Stimulated activated CD8-positive, alpha-beta memory T cell treated with anti-CD3 and anti-CD28 coated beads, Interleukin-15, amount 100 ng/mL, for 1 hour (primary cell): Measurements from ENCODE around the gene ABCF2.

ENCODE experiments used
- DNase-seq: peaks from one replicate; pipeline ENCODE4 v3.0.0-alpha.2; 2020; ENCODE audit warnings: low read depth

The ABCF2 gene

GRCh38 chr7:151226875-151227782 lies at the start of gene ABCF2:
Gene ABCF2 (minus strand): TSS chr7:151227205. CDS start chr7:151226458, 747 bp downstream.
- DNase-seq = peak; percentile 99

- no peak for DNase-seq
These were observed 49.0 kb upstream of the ABCF2 start for GRCh38 chr7:151275813-151276577.

DNA sequence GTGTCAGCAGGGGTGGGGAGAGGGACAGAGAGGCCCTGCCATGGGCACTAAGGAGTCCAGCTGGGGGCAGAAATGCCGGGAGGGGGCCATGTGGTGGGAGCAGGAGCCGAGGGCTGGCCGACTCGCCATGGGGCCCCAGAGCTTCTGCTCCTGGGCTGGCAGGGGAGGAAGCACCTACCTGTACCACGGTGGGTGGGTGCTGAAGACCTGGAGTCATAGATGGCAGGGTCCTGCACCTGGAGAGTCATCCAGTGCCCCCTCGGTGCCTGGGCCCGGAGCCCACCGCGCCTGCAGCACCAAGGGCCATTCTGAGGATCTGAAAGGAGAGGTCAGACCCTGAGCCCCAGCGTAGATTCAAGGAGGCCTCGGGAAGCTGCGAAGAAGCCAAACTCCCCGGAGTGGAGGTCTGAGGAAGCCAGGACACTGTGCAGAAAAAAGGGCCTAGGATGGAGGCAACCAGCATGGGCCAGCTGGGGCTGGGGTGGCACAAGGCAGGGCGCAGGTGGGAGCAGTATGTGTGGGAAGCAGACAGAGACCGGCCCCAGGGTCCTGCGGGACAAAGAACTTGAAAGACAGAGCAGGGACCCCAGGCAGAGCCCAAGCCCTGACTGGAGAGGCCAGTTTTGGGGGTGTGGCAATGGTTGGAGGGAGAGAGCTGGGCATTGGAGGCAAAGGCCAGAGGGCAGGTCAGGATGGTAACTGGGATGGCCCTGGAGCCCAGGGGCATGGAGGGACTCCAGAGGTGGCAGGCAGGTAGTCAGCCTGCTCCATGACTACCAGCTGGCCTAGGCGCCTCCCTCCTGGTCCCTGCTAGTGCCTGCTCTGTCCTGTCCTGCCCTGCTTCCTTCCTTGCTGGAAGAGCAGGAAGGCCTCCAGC lies 48.2 kb upstream of the ABCF2 start:
- no peak for DNase-seq

DNA sequence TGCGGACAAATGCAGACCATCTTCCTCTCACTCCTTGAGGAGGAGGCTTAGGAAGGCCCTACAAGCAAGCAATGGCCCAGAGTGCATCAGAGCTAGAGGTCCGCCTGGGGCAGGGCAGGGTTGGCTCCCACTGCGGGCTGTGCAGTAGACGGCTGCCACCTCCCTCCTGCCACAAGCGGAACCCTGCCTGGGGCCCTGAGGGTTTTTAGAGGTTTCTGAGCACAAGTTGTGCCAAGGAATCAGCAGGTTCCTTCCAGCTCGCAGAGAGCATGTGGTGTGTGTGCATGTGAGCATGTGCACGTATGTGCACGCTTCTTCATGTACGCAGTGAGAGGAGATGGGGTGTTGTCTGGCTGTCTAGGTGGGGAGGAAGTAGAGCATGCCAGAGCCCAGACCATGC lies 47.4 kb upstream of the ABCF2 start:
- no peak for DNase-seq

- no peak for DNase-seq
These were observed 46.8 kb upstream of the ABCF2 start for GRCh38 chr7:151273651-151274390.

DNA sequence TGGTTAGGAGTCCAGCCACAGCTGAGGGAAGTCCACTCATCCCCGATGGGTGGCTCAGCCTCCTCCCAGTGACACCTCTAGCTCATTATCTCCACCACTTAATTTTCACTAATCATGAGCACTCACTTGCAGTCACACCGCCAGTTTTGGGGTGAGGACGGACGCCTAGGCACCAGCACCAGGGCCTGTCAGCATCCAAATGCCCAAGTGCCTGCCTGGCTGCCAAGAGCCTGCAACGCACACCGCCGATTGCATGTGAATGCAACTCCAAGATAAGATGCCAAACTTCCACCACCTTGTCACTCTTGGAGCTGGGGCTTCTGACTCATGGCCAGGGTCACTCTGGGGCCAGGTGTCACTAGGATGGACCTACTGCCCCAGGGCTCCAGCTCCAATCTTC lies 45.9 kb upstream of the ABCF2 start:
- DNase-seq = no peak

GRCh38 chr7:151272405-151272804 lies 45.4 kb upstream of the ABCF2 start:
- DNase-seq = no peak

GRCh38 chr7:151271699-151272355 lies 44.8 kb upstream of the ABCF2 start:
- no peak for DNase-seq

- DNase-seq = no peak
These were observed 42.5 kb upstream of the ABCF2 start for GRCh38 chr7:151269511-151269910.

DNA sequence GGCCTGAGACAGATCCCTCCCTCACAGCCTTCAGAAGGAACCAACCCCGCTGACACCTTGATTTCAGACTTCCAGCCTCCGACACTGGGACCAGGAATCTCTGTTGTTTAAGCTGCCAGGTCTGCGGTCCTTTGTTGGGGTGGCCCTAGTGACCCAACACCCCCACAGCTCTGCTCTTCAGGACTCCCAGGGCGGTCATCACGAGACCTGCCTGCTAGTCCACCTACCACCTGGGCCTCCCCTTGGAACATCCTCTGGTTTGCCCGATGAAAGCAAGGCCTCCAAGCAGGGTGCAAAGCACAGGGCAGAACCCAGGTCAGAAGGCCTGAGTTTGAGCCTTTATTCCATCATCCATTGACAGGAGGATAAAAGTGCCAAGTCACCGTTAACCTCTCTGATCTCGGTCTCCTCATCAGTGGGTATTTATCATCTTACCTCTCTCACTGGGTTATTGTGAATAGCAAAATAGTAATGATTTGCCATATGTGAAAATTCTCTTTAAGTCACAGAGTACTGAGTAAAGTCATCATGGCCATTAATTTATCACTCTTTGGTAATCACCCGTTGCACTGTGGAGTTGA lies 38.4 kb upstream of the ABCF2 start:
- no peak for DNase-seq

- no peak for DNase-seq
These were observed 37.6 kb upstream of the ABCF2 start for GRCh38 chr7:151264615-151265014.

- no peak for DNase-seq
These were observed 34.5 kb upstream of the ABCF2 start for GRCh38 chr7:151261529-151261928.

GRCh38 chr7:151260883-151261282 lies 33.9 kb upstream of the ABCF2 start:
- DNase-seq = no peak

DNA sequence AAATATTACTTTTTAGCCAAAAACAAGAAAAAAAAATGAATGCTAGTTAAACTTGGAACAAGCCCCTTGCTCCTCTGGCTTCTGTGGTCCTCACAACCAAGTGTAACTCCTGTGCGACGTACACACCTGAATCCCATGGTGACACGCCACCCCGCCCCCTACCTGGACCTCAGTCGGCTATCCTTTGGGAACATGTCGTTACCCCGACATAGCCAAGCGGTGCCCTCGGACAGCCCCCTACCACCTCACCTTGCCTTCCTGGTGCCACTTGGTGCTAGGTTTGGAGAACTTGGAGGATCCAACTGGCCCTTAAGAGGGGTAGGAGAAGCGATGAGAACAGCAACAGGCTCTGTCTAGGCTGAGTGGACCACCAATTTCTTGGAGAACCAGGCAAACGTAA lies 33.5 kb upstream of the ABCF2 start:
- no peak for DNase-seq

- no peak for DNase-seq
These were observed 31.0 kb upstream of the ABCF2 start for GRCh38 chr7:151257990-151258389.

DNA sequence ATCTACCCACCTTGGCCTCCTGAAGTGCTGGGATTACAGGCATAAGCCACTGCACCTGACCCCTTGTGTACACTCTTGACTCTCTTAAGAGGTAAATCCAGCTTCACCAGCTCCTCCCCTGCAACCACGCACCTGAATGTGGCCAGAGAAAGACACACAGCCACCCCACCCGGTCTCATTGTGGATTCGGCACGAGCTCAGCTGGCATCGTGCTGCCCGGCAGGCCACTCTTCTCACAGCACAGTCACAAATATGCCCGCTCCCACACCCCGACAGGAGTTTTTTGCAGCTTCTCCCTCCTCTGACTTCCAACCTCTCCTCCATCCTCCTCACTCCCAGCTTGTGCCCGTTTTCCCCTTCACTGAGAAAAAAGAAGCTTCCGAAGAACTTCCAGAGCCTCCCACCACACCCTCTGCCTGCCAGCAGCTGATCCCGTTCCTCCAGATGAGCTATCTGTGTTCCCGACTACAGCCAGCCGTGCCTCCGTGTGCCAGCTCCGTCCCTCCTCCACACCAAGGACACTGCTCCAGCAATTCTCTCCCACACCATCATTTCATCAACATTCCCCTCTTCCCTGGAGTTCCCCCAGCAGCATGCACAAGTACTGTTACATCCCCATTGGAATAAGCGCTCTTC lies 29.5 kb upstream of the ABCF2 start:
- no peak for DNase-seq

GRCh38 chr7:151255390-151255789 lies 28.4 kb upstream of the ABCF2 start:
- DNase-seq = no peak

- no peak for DNase-seq
These were observed 27.8 kb upstream of the ABCF2 start for GRCh38 chr7:151254851-151255250.

DNA sequence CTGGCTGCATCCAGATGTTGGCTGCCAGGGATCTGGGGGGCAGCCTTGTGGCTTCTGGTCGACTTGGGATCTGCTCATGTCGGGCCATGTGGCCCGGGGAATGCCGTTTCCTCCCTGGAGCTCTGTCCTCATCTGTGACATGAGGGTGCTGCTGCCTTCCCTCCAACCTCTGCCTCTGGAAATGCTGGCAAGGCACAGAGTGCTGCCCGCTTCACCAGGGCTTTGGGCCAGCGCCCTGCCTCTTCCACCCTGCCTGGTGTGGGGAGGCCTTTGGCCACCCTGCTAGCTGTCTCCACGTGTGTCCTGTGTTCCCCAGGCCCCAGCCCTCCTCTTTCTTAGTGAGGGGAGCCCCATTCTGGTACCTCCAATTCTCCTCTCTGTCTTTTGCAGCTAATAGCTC lies 27.3 kb upstream of the ABCF2 start:
- DNase-seq = no peak
